Measurements from ENCODE around the gene MMAA. TPM values are rescaled to one million over a fixed set of nuclear protein-coding genes. Genes with fewer than 3 reads are reported as not detected.

The MMAA gene
- 3.5 and 4.9 TPM in 2 replicates for total RNA-seq

DNA sequence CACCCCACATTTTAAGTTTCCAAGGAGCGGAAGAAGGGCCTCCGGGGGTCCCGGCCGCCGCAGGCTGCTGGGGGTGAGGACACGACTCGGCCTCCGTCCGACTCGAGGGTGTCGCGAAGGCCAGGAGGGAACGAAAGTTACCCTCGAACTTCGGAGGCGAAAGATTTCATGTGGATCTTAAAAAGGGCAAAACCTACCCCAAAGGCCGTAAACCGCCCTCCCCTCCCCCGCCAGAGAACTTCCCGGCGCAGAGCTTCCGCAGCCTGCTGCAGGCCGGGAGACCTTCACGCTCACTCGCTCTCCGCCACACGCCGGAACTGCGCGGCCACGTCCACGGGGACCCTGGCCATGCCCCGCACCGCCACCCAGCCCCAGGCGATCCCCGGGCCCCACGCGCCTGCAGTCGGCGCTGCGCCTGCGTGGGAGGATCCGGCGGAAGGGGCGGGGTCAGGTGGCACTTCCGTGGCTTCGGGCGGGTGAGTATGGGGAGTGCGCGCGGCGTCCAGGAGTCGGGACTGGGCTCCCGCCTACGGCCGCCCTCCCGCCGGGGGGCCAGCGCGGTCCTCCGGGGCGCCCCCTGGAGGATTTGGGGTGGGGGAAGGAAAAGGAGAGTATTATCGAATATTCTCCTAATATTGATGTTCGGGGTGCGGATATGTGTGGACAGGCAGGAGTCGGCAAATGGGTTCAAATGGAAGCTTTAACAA is at the start of gene MMAA:
Gene MMAA, plus strand, starts transcription at position 454 of the 707 bp plus-strand sequence. CDS start 19,755 bp downstream, outside the sequence.

GRCh38 chr4:145679991-145680455 is 60.8 kb downstream of the MMAA start, which contains the start of gene C4orf51:
Gene C4orf51, plus strand, starts transcription at chr4:145680146. Its CDS starts 58 bp downstream, at chr4:145680204.

Other genes with a start within 250 kb of the MMAA start
- gene SMAD1, start 137.5 kb upstream of the MMAA start, total RNA-seq = 11.4 and 14.8 TPM in 2 replicates
- not detected in 2 replicates for gene C4orf51, start 60.8 kb downstream of the MMAA start, total RNA-seq

Data from bronchus fibroblast of lung (primary cell).